MCF 10A (cell line): Measurements from ENCODE around the gene LRRC1. TPM values are rescaled to one million over a fixed set of nuclear protein-coding genes. Genes with fewer than 3 reads are reported as not detected.

Experiments used
- BruUV-seq: library from RNA; stranded (reverse); fragments of 400-500 nt; replicated peaks from 2 replicates; lab custom pipeline; 2021; lab: Mats Ljungman, UMichigan
- CTCF ChIA-PET: fragments of 300-600 bp; sonication (Branson Sonifier 250); formaldehyde crosslinking; extraction: SDS; loops from one replicate; lab custom pipeline; 2021; ENCODE audit warnings: antibody characterized with exemption, inconsistent platforms; lab: Yijun Ruan, JAX
- POLR2A ChIA-PET: fragments of 300-600, 350-650 bp; sonication (Branson Sonifier 250); formaldehyde crosslinking; extraction: SDS; loops from one replicate; lab custom pipeline; 2020; ENCODE audit warnings: antibody characterized with exemption, inconsistent platforms; lab: Yijun Ruan, JAX
- DNase-seq: peaks from one replicate; pipeline ENCODE4 v3.0.0-alpha.2; 2018; ENCODE audit not compliant: unreplicated experiment
- H3K27ac Mint-ChIP-seq: one replicate; pipeline ENCODE4 v1.8.0; 2022; ENCODE audit warnings: mild to moderate bottlenecking, low read depth, mixed read lengths; ENCODE audit not compliant: unreplicated experiment
- H3K27me3 Mint-ChIP-seq: one replicate; pipeline ENCODE4 v1.8.0; 2022; ENCODE audit warnings: mixed read lengths; ENCODE audit not compliant: insufficient read depth, unreplicated experiment
- H3K36me3 Mint-ChIP-seq: one replicate; pipeline ENCODE4 v1.8.0; 2022; ENCODE audit warnings: mild to moderate bottlenecking, moderate library complexity, mixed read lengths; ENCODE audit not compliant: insufficient read depth, unreplicated experiment
- H3K4me1 Mint-ChIP-seq: one replicate; pipeline ENCODE4 v1.8.0; 2022; ENCODE audit warnings: mixed read lengths; ENCODE audit not compliant: insufficient read depth, unreplicated experiment
- H3K4me3 Mint-ChIP-seq: one replicate; pipeline ENCODE4 v1.8.0; 2022; ENCODE audit warnings: mild to moderate bottlenecking, moderate library complexity, mixed read lengths; ENCODE audit not compliant: unreplicated experiment
- H3K9me3 Mint-ChIP-seq: one replicate; pipeline ENCODE4 v1.8.0; 2022; ENCODE audit warnings: mixed read lengths; ENCODE audit not compliant: unreplicated experiment
- CTCF ChIP-seq: fragments of 200-600 bp; IDR thresholded peaks from one replicate; pipeline ENCODE4 v1.8.0; 2022; ENCODE audit warnings: antibody characterized with exemption, mild to moderate bottlenecking; ENCODE audit not compliant: unreplicated experiment
- intact Hi-C: fragments of 100-400 bp; cut with micrococcal nuclease; formaldehyde crosslinking; loops from 2 replicates; pipeline ENCODE4 v1.14.1; 2022
- total RNA-seq: library from RNA; stranded (reverse); gene quantifications from 2 replicates; pipeline ENCODE4 v1.2.3, GENCODE V29; 2022

The LRRC1 gene
- total RNA-seq, 1 experiment from 2014 or later = 18.6 TPM

DNA sequence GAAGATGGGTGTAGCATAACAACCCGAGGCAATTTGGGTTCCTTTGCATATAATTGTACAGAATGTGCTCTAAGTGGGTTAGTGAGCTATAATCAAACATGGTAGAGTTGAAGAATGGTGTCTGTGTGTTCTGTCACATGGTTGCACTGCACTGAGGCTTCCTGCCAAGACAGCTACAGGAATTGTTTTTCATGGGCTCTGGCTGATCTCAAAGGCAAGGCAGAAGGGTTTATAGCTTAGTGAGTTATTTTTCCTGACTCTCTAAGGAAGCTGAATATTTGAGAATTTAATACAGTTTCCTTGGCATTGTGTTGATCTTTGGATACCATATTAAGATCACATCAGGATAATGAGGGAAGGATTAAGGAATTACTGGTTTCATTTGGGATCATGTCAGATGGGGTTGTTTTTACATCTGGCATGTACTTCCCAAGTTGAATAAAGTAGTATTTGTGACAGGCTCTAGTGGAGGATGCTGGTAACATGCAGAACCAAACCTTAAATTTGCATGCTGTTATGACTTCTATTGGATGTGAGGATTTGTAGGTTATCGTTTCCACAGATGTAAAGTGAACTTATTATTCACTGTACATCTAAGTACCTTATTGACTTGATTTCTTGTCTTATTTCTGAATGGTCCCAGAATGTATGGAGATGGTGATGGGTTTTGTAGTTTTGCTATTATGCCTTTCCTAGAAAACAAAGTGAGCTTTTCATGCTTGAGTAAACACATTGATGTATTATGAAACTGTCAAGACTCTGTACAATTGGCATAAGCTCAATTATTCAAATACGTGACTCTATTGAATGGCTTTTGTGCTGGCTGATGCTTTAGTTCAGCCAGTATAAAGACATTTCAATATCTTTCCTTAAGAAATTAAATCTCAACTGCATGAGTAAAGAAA lies 43.3 kb downstream of the LRRC1 start:
- CTCF ChIA-PET = interaction anchor here (1.1 to 1.2 kb wide), 2 partner anchors 18 to 188 kb away, joined by 4 to 7 read pairs; no protein-coding TSS in a partner anchor
- no peak overlapping the region for H3K4me3 Mint-ChIP-seq
- H3K4me1 Mint-ChIP-seq = peaks cover 22% of the 10 kb centered on the region
- no peaks in the 10 kb centered on the region for H3K27me3 Mint-ChIP-seq
- no peak for DNase-seq
- no TSS peak for BruUV-seq
- peak overlapping the region; percentile 20 for H3K27ac Mint-ChIP-seq
- H3K36me3 Mint-ChIP-seq = peaks cover 7% of the 10 kb centered on the region
- POLR2A ChIA-PET = interaction anchor here (1.0 to 1.9 kb wide), 7 partner anchors 10 to 46 kb away, joined by 3 to 13 read pairs (median 5); partner anchors contain the start of gene LRRC1
- no peak for TF ChIP-seq CTCF
- intact Hi-C loops = no loop called here
- H3K9me3 Mint-ChIP-seq = peaks cover 7% of the 10 kb centered on the region

GRCh38 chr6:53840027-53840426 lies 45.2 kb downstream of the LRRC1 start:
- BruUV-seq = no TSS peak
- DNase-seq = no peak

GRCh38 chr6:53845280-53846195 lies 50.7 kb downstream of the LRRC1 start:
- no peak for DNase-seq
- no TSS peak for BruUV-seq

More at GRCh38 chr6:53840027-53840426, 45.2 kb downstream of the LRRC1 start:
- Mint-ChIP-seq H3K27ac (no peak overlapping the region), H3K27me3 (no peaks in the 10 kb centered on the region), H3K36me3 (peaks cover 7% of the 10 kb centered on the region), H3K4me3 (no peak overlapping the region), H3K9me3 (peaks cover 7% of the 10 kb centered on the region), H3K4me1 (peaks cover 21% of the 10 kb centered on the region)
- intact Hi-C loops = no loop called here
- ChIA-PET CTCF (interaction anchor here (0.7 kb wide), 1 partner anchor 91 kb away, joined by 4 read pairs; no protein-coding TSS in a partner anchor), POLR2A (interaction anchor here (1.0 kb wide), 1 partner anchor 46 kb away, joined by 3 read pairs; no protein-coding TSS in a partner anchor)
- no peak for TF ChIP-seq CTCF

More at GRCh38 chr6:53845280-53846195, 50.7 kb downstream of the LRRC1 start:
- ChIA-PET CTCF (interaction anchor here (0.6 to 0.7 kb wide), 3 partner anchors 19 to 244 kb away, joined by 3 read pairs; no protein-coding TSS in a partner anchor), POLR2A (no interaction called here)
- TF ChIP-seq CTCF = no peak
- H3K27me3 Mint-ChIP-seq = no peaks in the 10 kb centered on the region
- H3K36me3 Mint-ChIP-seq = peaks cover 4% of the 10 kb centered on the region
- peaks cover 3% of the 10 kb centered on the region for H3K9me3 Mint-ChIP-seq
- no peak overlapping the region for H3K27ac Mint-ChIP-seq
- intact Hi-C loops = no loop called here
- H3K4me3 Mint-ChIP-seq = no peak overlapping the region
- H3K4me1 Mint-ChIP-seq = no peaks in the 10 kb centered on the region
